ENCODE results near the gene RTN3.
A peak's percentile ranks its signal among the peaks of the same experiment; 100 is the strongest.
"Not testable (repeated sequence)": the region's sequence is repeated elsewhere in the genome, so short reads cannot be mapped to it uniquely, and the experiment has no call there.

RTN3 gene, protein sequence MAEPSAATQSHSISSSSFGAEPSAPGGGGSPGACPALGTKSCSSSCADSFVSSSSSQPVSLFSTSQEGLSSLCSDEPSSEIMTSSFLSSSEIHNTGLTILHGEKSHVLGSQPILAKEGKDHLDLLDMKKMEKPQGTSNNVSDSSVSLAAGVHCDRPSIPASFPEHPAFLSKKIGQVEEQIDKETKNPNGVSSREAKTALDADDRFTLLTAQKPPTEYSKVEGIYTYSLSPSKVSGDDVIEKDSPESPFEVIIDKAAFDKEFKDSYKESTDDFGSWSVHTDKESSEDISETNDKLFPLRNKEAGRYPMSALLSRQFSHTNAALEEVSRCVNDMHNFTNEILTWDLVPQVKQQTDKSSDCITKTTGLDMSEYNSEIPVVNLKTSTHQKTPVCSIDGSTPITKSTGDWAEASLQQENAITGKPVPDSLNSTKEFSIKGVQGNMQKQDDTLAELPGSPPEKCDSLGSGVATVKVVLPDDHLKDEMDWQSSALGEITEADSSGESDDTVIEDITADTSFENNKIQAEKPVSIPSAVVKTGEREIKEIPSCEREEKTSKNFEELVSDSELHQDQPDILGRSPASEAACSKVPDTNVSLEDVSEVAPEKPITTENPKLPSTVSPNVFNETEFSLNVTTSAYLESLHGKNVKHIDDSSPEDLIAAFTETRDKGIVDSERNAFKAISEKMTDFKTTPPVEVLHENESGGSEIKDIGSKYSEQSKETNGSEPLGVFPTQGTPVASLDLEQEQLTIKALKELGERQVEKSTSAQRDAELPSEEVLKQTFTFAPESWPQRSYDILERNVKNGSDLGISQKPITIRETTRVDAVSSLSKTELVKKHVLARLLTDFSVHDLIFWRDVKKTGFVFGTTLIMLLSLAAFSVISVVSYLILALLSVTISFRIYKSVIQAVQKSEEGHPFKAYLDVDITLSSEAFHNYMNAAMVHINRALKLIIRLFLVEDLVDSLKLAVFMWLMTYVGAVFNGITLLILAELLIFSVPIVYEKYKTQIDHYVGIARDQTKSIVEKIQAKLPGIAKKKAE

DNA sequence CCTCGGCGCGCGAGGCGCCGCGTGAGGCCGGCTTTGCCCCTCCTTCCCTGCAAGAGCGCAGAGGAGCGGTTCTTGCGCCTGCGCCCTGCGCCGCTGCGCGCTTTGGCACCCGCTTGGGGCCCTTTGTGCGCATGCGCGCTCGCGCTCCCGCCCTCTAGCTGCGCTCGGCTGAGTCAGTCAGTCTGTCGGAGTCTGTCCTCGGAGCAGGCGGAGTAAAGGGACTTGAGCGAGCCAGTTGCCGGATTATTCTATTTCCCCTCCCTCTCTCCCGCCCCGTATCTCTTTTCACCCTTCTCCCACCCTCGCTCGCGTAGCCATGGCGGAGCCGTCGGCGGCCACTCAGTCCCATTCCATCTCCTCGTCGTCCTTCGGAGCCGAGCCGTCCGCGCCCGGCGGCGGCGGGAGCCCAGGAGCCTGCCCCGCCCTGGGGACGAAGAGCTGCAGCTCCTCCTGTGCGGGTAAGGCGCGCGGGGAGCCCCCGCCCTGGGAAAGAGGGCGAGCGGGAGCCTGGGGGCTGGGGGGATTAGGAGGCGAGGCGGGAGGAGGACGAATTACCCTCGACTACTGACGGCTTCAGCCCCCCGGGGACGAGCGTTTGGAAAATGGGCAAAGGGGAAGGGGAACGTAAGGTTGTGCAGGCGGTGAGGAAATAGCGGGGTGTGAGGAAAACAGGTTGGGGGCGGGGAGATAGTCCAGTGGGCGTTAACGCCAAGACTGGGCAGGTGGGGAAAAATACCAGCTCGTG lies at the start of gene RTN3:
Gene RTN3, plus strand, starts transcription at position 180 of the 745 bp plus-strand sequence. Its CDS starts 137 bp downstream, at position 317.
- peak; percentile 99 for DNase-seq

DNA sequence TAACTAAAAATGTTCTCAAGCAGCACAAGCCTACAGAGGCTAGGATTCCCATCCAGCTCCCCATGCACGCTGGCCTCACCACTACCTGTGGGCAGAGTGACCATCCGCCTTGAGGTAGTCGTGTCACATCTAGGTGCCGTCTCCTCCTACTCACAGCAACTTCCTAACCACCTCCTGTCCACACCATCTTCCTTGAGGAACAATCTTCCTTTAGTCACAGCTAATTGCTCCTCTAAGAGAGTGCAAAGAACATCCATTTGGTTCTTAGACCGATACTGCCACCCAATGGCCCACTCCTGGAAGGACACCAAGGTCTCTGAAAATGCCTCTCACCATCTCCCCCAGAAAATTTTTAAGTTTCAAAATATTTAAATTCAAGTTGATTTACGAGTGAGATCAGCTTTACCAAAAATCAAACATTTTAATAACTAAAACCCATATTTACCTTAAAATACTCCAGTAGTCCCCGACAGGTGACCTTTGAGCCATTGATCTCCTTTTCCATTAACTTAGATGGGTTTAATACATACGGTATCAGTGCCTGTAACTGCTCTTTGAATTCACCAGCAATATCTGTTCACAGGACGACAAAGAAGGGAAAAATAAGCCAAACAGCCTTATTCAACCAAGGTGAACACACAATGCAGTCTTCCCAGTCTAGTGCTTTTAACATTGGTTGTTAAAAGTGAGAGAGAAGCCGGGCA lies 45.4 kb upstream of the RTN3 start:
- peak; percentile 9 for DNase-seq

DNA sequence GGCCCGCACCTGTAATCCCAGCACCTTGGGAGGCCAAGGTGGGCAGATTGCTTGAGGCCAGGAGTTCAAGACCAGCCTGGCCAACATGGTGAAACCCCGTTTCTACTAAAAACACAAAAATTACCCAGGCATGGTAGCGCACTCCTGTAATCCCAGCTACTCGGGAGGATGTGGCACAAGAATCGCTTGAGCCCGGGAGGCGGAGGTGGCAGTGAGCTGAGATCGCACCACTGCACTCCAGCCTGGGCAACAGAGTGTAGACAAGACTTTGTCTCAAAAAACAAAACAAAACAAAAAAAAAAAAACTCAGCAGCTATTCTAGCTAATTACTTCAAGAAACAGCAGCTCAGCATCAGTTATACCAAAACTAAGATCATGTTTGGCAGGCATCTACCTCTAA lies 42.9 kb upstream of the RTN3 start:
- DNase-seq: not testable (repeated sequence)

DNA sequence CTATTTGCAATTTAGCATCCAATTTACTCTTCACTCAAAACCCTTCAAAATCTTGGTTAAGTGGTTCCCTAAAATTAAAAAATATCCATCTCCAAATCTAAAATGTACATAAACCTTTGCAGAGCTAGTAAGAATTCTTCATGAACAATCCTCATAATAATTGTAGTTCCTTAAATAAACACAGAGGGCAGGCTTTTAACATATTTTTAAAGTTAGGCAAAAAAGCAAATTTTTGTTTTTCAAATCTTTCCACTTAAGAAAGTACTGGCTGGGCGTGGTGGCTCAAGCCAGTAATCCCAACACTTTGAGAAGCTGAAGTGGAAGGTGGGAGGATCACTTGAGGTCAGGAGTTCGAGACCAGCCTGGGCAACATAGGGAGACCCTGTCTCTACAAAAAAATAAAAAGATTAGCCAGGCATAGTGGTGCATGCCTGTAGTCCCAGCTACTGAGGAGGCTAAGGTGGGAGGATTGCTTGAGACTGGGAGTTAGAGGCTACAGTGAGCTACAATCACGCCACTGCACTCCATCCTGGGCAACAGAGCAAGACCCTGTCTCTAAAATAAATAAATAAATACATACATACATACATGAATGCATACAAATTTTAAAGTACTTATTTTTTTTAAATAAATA lies 42.0 kb upstream of the RTN3 start:
- no peak for DNase-seq

DNA sequence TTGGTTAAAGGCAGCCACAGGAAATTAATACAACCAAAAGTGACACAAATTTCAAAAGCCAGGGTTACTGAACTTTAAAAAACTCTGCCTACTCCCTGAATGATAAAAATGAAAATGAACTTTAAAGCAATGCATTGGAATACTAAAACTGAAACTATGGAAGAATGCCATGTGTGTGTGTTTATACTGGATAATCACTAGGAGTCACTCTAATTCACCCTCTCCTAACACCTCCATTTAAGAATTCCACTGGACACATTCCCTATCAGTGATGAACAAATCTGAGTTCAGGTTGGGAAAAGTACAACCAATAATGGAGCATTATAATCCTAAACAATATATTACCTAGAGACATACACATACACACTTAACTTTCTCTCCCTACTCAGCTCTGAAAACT lies 39.6 kb upstream of the RTN3 start:
- DNase-seq: no peak

DNA sequence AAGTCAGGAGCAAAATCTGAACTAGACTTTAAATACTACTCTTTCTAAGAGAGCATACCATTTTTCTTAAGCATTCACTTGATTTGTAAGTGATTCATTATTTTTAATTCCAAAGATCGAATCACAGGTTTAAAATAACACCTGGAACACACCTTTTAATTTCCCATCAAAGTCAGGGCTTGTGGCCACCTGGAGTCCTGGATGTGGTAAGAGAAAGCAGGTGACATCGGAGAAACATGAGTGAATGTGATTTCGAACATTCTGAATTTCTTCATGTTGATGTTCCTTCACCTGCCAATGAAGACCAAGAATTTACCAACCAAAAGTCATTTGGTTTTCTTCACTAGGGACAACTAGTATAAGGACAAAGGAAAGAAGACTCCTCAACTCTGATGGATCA lies 38.1 kb upstream of the RTN3 start:
- no peak for DNase-seq

DNA sequence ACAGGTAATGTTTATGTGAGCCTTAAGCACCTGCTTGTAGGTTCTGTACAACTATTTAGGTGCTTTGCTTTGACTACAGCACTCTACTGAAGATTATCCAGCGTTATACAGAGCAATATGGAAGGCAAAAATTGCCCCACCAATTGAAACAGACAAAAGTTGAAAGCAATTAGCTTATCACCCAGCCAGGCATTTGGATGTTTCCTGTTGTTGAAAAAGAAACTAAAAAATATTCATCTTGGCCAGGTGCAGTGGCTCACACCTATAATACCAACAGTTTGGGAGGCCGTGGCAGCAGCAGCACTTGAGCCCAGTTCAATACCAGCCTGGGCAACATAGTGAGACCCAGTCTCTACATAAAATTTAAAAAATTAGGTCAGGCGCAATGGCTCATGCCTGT lies 28.6 kb upstream of the RTN3 start:
- DNase-seq: no peak

DNA sequence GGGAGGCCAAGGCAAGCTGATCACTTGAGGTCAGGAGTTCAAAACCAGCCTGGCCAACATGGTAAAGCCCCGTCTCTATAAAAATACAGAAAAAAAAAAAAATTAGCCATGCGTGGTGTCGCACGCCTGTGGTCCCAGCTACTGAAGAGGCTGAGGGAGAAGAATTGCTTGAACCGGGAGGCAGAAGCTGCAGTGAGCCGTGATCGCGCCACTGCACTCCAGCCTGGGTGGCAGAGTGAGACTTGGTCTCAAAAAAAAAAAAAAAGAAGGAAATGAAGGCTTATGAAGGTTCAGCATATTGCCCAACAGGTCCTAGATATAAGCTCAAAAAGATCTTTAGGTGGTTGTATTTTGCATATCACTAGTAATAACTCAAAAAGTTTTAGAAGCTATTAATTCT lies 20.3 kb upstream of the RTN3 start:
- DNase-seq: no peak

DNA sequence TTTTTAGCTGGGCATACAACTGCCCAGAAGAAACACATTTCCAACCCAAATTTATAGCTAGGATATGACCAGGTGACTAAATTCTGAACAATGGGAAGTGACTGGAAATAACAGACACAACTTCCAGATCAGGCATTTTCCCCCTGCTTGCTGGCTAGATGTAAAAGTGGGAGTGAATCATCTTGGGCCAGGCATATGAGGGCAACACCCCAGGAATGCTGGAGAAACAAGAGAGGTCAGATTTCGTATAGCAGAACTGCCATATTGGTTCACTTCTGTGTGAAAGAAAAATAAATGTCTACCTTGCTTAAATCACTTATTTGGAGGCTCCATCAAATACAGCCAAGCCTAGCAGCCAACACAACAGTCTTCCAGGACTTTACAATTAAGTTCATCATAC lies 17.5 kb upstream of the RTN3 start:
- DNase-seq: no peak

DNA sequence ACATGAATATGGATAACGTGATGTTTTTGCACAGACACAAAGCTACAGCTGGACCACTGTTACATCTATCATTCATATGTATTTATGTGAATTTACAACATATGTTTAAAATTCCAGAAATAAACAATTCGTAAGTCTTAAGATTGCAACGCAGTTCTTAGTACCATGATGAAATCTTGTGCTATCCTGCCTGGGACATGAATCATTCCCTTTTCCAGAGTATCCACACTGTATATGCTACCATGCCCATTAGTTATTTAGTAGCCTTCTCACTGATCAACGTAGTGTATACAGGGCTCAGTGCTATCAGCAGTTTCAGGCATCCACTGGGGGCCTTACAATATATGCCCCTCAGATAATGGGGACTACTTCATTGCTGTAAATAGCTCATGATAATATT lies 14.4 kb upstream of the RTN3 start:
- no peak for DNase-seq

DNA sequence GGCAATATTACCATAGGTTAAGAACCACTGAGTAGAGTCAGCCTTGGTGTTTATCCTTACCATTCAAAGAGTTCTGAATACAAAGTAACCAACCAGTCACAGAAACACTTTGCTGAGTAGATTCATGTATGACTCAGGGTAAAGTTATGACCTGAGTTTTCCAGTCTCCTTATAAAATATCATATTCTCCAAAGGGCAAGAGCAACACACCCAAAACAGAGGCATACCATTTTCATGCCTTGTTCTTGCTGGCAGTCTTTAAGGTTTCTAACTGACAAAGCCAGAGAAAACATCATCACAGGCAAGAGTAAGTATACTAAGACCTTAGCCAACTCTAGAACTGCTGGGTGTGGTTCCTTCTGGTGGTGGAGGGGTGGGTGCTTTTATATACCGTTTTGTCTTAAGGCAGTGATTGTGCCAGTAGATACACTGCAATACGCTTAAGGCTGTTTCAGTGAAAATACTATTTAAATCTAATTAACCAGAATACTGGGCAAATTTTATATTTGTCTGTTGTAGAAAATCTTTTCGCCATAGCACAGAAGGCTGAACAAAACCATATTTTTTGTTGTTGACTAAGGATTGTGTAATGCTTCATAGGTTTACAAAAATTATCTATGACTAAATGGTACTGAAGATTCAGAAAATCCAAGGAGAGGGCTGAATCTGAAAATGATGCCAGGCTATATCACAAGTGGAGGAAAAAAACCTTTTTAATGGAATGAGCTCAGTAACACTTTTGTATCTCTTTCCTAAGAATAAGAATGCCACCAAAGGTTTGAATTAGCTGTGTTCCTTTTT lies 13.1 kb upstream of the RTN3 start:
- peak; percentile 31 for DNase-seq

DNA sequence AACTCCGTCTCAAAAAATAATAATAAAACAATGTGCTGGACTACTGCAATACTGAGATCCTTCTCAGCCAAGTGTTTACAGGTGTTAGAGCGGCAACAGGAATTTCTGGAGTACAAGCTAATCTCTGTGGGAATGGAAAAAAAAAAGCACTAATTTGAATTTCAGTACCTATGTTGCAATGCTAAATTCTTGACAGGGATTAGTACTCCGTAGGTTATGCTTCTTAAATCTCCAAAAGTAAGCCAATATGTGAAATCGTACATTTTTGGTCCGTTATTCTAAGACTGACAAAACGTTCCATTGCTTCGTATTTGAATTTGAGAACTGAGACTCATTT lies 11.2 kb upstream of the RTN3 start:
- no peak for DNase-seq

DNA sequence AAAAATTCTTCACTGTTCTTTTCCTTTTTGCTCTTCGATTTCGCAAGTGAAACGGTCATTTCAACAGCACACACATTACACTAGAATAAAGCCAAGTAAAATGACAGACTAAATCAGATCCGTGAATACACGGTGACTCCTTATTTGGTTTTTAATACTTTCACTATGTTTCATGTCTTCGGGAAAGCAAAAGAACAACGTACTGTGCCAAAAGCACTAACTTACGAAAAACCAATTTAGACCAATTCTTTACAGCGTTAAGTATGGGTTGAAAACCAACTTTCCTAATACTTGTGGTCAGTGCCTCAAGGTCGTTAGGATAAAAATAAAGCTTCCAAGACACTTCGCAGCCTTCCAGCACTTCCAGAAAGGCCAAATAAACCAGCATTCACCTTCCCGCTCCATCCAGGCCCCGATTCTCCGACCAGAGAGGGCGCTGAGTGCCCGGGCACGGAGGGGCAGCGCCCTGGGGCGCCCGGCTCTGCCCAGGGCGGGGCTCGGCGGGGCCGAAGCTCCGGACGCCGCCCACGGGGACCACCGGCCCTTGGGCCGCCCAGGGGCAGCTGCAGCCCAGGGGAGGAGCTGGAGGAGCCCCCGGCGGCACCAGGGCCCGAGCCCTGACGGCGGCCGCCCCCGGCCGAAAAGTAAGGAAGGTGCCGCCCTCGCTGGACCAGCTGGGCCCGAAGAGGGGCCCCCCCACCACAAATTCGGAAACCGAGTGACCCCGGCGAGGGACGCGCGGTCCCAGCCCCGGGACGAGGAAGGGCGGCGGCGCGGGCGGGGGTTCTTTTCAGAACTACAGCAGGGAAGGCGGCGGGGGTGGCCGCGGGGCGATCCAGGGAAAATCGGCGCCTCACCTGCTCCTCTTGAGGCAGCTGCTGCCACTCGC lies 10.6 kb upstream of the RTN3 start:
- DNase-seq: peak; percentile 48

DNA sequence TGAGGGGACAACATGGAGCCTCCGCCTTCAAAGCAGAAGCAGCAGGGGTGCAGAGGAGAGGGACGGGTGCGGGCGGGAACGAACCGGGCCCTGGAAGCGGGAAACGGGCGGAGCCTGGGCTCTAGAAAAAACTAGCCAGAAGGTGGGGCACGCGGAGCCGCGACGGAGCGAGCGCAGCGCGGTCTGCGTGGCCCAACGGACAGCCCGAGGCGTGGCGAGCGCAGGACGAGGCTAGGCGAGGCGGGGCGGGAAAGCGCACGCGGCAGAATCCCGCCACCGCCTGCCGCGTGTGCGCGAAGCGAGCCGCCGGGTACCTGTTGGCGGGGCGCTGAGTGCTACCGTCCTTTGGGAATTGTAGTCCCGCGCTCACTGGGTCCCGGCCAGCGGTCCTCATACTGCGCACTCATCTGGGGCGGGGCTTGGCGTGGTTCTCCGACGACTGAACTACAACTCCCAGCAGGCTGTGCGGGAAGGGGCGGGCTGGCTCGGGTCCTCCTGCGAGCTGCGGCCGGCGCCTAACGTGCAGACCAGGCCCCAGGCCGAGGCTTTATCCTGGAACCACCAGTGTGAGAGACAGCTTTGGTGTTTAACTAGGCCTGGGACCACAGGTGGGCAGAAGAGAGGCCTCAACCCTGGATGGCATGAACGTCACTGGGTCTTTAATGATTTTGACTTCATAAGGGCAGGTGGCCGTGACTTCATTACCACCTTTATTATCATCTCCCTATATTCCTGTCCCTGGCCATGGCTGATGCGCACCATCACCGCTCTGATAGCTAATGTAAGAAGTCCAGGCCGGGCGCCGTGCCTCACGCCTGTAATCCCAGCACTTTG lies 9.8 kb upstream of the RTN3 start, which contains the start of gene ATL3:
Gene ATL3, minus strand, starts transcription at position 55 of the 834 bp plus-strand sequence. Its CDS starts 41 bp downstream, at position 14.
- peak; percentile 92 for DNase-seq

DNA sequence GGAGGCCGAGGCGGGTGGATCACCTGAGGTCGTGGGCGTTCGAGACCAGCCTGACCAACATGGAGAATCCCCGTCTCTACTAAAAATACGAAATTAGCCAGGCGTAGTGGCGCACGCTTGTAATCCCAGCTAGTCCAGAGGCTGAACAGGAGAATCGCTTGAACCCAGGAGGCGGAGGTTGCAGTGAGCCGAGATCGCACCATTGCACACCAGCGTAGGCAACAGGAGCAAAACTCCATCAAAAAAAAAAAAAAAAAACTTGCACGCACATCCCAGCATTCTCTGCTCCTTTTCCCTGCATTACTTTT lies 9.2 kb upstream of the RTN3 start:
- DNase-seq: no peak

DNA sequence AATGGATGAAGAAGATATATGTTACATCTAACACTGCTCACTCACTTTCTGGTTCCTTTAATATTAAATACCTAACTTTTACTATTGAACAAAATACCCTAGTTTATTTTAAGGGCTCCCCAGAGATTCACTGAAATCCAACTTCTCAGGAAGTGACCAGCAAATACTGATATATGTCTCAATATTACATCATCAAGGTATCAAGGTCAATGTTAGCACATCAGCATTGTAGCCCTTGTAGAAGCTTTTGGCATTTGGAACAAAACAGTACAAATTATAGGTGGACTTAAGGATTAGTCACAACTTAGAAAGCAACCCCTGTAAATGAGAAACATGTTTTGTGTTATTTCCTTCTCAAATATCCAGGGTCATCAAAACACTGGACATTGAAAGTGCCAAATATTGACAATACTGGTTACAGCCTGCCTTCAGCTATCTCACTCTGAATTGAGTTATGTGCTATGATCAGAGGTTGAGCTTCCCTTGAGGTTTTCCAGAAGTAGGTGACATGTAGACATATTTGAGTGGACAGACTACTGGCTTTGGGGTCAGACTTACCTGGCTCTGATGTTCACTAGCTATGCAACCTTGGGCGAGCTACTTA lies 8.3 kb upstream of the RTN3 start:
- DNase-seq: no peak

DNA sequence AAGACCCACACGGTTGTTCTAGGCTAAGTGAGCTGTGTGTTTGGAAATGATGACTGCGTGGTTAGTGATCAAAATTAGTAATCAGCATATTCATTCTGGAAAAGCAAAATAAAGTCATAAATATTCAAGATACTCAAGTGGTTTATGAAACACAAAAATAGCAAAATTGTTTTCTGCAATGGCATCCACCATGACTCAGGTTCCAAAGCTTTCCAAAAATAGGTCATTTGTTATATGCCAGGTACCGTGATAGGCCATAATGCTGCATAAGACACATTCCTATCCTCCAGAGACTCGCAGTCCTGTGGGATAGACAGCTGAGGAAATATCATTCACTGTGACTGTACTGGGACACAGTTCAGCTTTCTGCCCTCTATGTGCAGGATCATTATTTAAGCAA lies 7.7 kb upstream of the RTN3 start:
- no peak for DNase-seq

DNA sequence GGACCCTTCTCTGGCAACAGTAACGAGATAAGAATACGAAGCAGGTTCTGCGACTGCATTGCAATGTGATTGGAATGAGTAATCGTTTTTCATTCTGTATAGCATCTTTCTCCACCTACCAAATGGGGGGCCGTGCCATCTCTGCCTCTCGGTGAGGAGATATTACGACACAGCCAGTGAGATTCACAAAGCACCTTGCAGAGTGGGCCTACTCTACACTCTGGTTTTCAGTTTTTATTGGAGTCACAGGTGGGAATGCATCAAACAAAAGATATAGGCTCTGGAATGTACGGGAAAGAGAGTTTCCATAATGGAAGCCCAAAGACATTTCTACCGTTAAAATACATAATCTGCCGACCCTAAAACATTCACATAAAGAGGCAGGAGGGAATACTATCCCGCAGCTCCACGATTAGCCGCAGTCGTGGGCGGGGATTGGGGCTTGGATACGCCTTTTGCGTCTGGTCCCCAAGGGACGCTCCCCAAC lies 423 bp upstream of the RTN3 start:
- DNase-seq: no peak
